Smooth muscle cell (in vitro differentiated cells): Measurements from ENCODE around the gene GARNL3. TPM values are rescaled to one million over a fixed set of nuclear protein-coding genes. Genes with fewer than 3 reads are reported as not detected.

ENCODE experiments used
- DNase-seq: peaks from one replicate; lab custom pipeline; 2025; ENCODE audit not compliant: unreplicated experiment; lab: John Stamatoyannopoulos, UW
- H2AFZ ChIP-seq: fragments of 200-600 bp; sonication (generic); 2 replicates; pipeline ENCODE4 v1.6.0; 2016; ENCODE audit warnings: antibody characterized with exemption, low read depth, mild to moderate bottlenecking
- H3F3A ChIP-seq: fragments of 200-600 bp; sonication (generic); 2 replicates; pipeline ENCODE4 v1.6.0; 2017; ENCODE audit warnings: antibody characterized with exemption, low read depth
- H3K27ac ChIP-seq: fragments of 200-600 bp; sonication (generic); 2 replicates; pipeline ENCODE4 v1.5.1; 2016; ENCODE audit warnings: low read depth, mild to moderate bottlenecking
- H3K27me3 ChIP-seq: fragments of 200-600 bp; sonication (generic); 2 replicates; pipeline ENCODE4 v1.6.1; 2016; ENCODE audit warnings: low read depth, mild to moderate bottlenecking
- H3K36me3 ChIP-seq: fragments of 200-600 bp; sonication (generic); 2 replicates; pipeline ENCODE4 v1.5.1; 2016; ENCODE audit warnings: low read depth
- H3K4me1 ChIP-seq: fragments of 200-600 bp; sonication (generic); 2 replicates; pipeline ENCODE4 v1.5.1; 2016; ENCODE audit warnings: low read depth
- H3K4me2 ChIP-seq: fragments of 200-600 bp; sonication (generic); 2 replicates; pipeline ENCODE4 v1.6.0; 2016; ENCODE audit warnings: mild to moderate bottlenecking
- H3K4me3 ChIP-seq: fragments of 200-600 bp; sonication (generic); 2 replicates; pipeline ENCODE4 v1.5.1; 2016; ENCODE audit warnings: mild to moderate bottlenecking
- H3K79me2 ChIP-seq: fragments of 200-600 bp; sonication (generic); 2 replicates; pipeline ENCODE4 v1.6.0; 2016; ENCODE audit warnings: low read depth, mild to moderate bottlenecking
- H3K9ac ChIP-seq: fragments of 200-600 bp; sonication (generic); 2 replicates; pipeline ENCODE4 v1.6.0; 2016; ENCODE audit warnings: low read depth
- H3K9me3 ChIP-seq: fragments of 200-600 bp; sonication (generic); replicated peaks from 2 replicates; pipeline ENCODE4 v1.5.1; 2016; ENCODE audit warnings: low read depth
- H4K20me1 ChIP-seq: fragments of 200-600 bp; sonication (generic); 2 replicates; pipeline ENCODE4 v1.6.0; 2016; ENCODE audit warnings: low read depth
- CTCF ChIP-seq: fragments of 200-600 bp; sonication (generic); IDR thresholded peaks from 2 replicates; pipeline ENCODE4 v1.5.1; 2017; ENCODE audit warnings: borderline replicate concordance, mild to moderate bottlenecking, antibody characterized with exemption; ENCODE audit not compliant: insufficient read depth, poor library complexity, severe bottlenecking
- WGBS: methylation state at CpG from one replicate; pipeline ENCODE4 v1.1.7; 2016; ENCODE audit warnings: low lambda C conversion rate; 5-methylcytosine and 5-hydroxymethylcytosine counted together
- polyA plus RNA-seq: library from polyadenylated mRNA; unstranded; fragments of >200 nt; fragmentation: Nextera tagmentation; extraction: Ambion mirVana; gene quantifications from 2 replicates; pipeline ENCODE4 v1.2.1, GENCODE V29; 2016
- total RNA-seq: library from RNA; depleted of rRNA; stranded (reverse); fragments of >200 nt; gene quantifications from 2 replicates; pipeline ENCODE4 v1.2.3, GENCODE V29; 2014

Gene GARNL3
- total and polyA plus RNA-seq, 2 experiments from 2014 or later, result 4.7 to 18.5 TPM

GRCh38 chr9:127253446-127253845 lies 11.1 kb upstream of the GARNL3 start:
- H3K27ac ChIP-seq, result no peak overlapping the region
- H3K4me1 ChIP-seq, result no peaks in the 10 kb centered on the region
- no peak overlapping the region for H3K9ac ChIP-seq
- DNase-seq, result no peak
- H2AFZ ChIP-seq, result no peak overlapping the region
- no peaks in the 10 kb centered on the region for H4K20me1 ChIP-seq
- peaks cover 2% of the 10 kb centered on the region for H3K79me2 ChIP-seq
- H3K27me3 ChIP-seq, result no peaks in the 10 kb centered on the region
- H3K9me3 ChIP-seq, result no peaks in the 10 kb centered on the region
- WGBS, result 77% methylated on average over 2 of the region's 2 CpGs
- H3K4me3 ChIP-seq, result no peak overlapping the region
- no peaks in the 10 kb centered on the region for H3F3A ChIP-seq
- no peak overlapping the region for H3K4me2 ChIP-seq
- no peak for TF ChIP-seq CTCF
- H3K36me3 ChIP-seq, result no peaks in the 10 kb centered on the region

GRCh38 chr9:127255692-127256091 lies 8.9 kb upstream of the GARNL3 start:
- H2AFZ ChIP-seq, result no peak overlapping the region
- TF ChIP-seq CTCF, result no peak
- no peak overlapping the region for H3K27ac ChIP-seq
- no peak overlapping the region for H3K4me2 ChIP-seq
- no peaks in the 10 kb centered on the region for H3K9me3 ChIP-seq
- DNase-seq, result no peak
- H3F3A ChIP-seq, result no peaks in the 10 kb centered on the region
- no peak overlapping the region for H3K9ac ChIP-seq
- no peaks in the 10 kb centered on the region for H3K36me3 ChIP-seq
- H3K79me2 ChIP-seq, result no peaks in the 10 kb centered on the region
- H3K4me3 ChIP-seq, result no peak overlapping the region
- no peaks in the 10 kb centered on the region for H4K20me1 ChIP-seq
- H3K27me3 ChIP-seq, result no peaks in the 10 kb centered on the region
- no peaks in the 10 kb centered on the region for H3K4me1 ChIP-seq

GRCh38 chr9:127256324-127256723 lies 8.2 kb upstream of the GARNL3 start:
- no peak for DNase-seq
- Histone ChIP-seq H3K36me3 (no peaks in the 10 kb centered on the region), H3K4me1 (no peaks in the 10 kb centered on the region), H3K27me3 (no peaks in the 10 kb centered on the region), H3F3A (no peaks in the 10 kb centered on the region), H3K79me2 (no peaks in the 10 kb centered on the region), H3K27ac (no peak overlapping the region), H3K9ac (no peak overlapping the region), H3K4me3 (no peak overlapping the region), H3K4me2 (no peak overlapping the region), H4K20me1 (no peaks in the 10 kb centered on the region), H2AFZ (no peak overlapping the region), H3K9me3 (no peaks in the 10 kb centered on the region)
- TF ChIP-seq CTCF, result no peak
- WGBS, result 92% methylated on average over 5 of the region's 5 CpGs

GRCh38 chr9:127258606-127259471 lies 5.7 kb upstream of the GARNL3 start:
- no peak overlapping the region for H2AFZ ChIP-seq
- TF ChIP-seq CTCF, result no peak
- peak overlapping the region; percentile 60 for H3K27ac ChIP-seq
- peak overlapping the region; percentile 59 for H3K4me2 ChIP-seq
- no peak overlapping the region for H3K4me3 ChIP-seq
- no peak overlapping the region for H3K9ac ChIP-seq
- H3F3A ChIP-seq, result no peaks in the 10 kb centered on the region
- H4K20me1 ChIP-seq, result no peaks in the 10 kb centered on the region
- no peaks in the 10 kb centered on the region for H3K27me3 ChIP-seq
- DNase-seq, result no peak
- no peaks in the 10 kb centered on the region for H3K79me2 ChIP-seq
- 38% methylated on average over 7 of the region's 7 CpGs for WGBS
- H3K9me3 ChIP-seq, result no peaks in the 10 kb centered on the region
- H3K36me3 ChIP-seq, result no peaks in the 10 kb centered on the region
- H3K4me1 ChIP-seq, result no peaks in the 10 kb centered on the region
